ENCODE measurements around the gene ZNF462. TPM values are rescaled to one million over a fixed set of nuclear protein-coding genes. Genes with fewer than 3 reads are reported as not detected.
A peak's percentile ranks its signal among the peaks of the same experiment; 100 is the strongest.

Gene ZNF462
- polyA plus RNA-seq, 2 of the 4 experiments (the other 2 are of a cell fraction), result 2.4 to 3.9 TPM

- H3K4me1 ChIP-seq, result peaks cover 12% of the 10 kb centered on the region; the same call in 2 of the 3 replicates
- no peak overlapping the region for H3K4me3 ChIP-seq
- ChIA-PET POLR2A (no interaction called here), CTCF (no interaction called here)
- TF ChIP-seq RARB (CRISPR knock-in tag; IDR thresholded peaks at IDR 0.05) (no peak), EP300 (IDR thresholded peaks at IDR 0.05) (no peak), FOSL2 (IDR thresholded peaks at IDR 0.05) (no peak), FOSL2 (CRISPR knock-in tag; IDR thresholded peaks at IDR 0.05) (no peak), HDAC2 (IDR thresholded peaks at IDR 0.05) (no peak), KDM5A (IDR thresholded peaks at IDR 0.05) (no peak)
- TF ChIP-seq, protein P1, sequence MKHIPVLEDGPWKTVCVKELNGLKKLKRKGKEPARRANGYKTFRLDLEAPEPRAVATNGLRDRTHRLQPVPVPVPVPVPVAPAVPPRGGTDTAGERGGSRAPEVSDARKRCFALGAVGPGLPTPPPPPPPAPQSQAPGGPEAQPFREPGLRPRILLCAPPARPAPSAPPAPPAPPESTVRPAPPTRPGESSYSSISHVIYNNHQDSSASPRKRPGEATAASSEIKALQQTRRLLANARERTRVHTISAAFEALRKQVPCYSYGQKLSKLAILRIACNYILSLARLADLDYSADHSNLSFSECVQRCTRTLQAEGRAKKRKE (CRISPR knock-in tag; IDR thresholded peaks at IDR 0.05; ENCODE audit: low read depth), result no peak
- FAIRE-seq (no peak), ATAC-seq (no peak), DNase-seq (ENCODE audit: low read depth in 1 of 2, low spot score in 1 of 2) (no peak)
- H3K4me2 ChIP-seq, result no peak overlapping the region
- H3K9me3 ChIP-seq, result no peaks in the 10 kb centered on the region
- 89% methylated on average over 9 of the region's 9 CpGs for WGBS (ENCODE audit: missing lambda C conversion rate)
- no peak overlapping the region for H3K27ac ChIP-seq
Observed at GRCh38 chr9:106970219-106970975, 107.4 kb downstream of the ZNF462 start.

- no peak overlapping the region for H3K27ac ChIP-seq
- FAIRE-seq (no peak), DNase-seq (ENCODE audit: low read depth in 1 of 2, low spot score in 1 of 2) (no peak), ATAC-seq (no peak)
- H3K4me3 ChIP-seq, result no peak overlapping the region
- no peak overlapping the region for H3K4me2 ChIP-seq
- peaks cover 10% of the 10 kb centered on the region; the same call in 2 of the 3 replicates for H3K4me1 ChIP-seq
- ChIA-PET CTCF (no interaction called here), POLR2A (no interaction called here)
- no peaks in the 10 kb centered on the region for H3K9me3 ChIP-seq
- TF ChIP-seq BHLHE40 (IDR thresholded peaks at IDR 0.05; ENCODE audit: low read depth, low read length), result no peak
- peak; percentile 81 for TF ChIP-seq MAFK (IDR thresholded peaks at IDR 0.05; ENCODE audit: partially characterized antibody)
- WGBS (ENCODE audit: missing lambda C conversion rate), result 84% methylated on average over 5 of the region's 5 CpGs
Observed at GRCh38 chr9:106970976-106971457, 108.1 kb downstream of the ZNF462 start.

DNA sequence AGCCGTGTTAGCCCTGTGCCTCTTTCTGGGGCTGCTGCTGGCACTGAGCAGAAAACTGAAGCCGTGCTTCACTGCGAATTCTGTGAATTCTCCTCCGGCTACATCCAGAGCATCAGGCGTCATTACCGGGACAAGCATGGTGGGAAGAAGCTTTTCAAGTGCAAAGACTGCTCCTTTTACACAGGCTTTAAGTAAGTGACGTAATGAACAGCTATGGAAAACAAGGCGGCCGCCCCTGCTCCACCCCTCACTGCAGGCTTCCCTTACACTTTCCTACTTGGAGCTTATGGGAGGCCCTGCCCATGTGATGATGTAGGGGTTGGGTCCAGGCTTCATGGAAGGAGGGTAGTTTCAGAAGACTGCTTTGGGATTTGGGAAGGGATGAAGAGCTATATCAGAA, 109.1 kb downstream of the ZNF462 start:
- no peaks in the 10 kb centered on the region for H3K9me3 ChIP-seq
- ChIA-PET POLR2A (no interaction called here), CTCF (interaction anchor here (1.2 kb wide), 1 partner anchor 58 kb away, joined by 3 read pairs; no protein-coding TSS in a partner anchor)
- H3K4me2 ChIP-seq, result no peak overlapping the region
- FAIRE-seq (no peak), ATAC-seq (no peak), DNase-seq (ENCODE audit: low read depth in 1 of 2, low spot score in 1 of 2) (no peak)
- TF ChIP-seq ZSCAN20 (CRISPR knock-in tag; IDR thresholded peaks at IDR 0.05) (no peak), MAX (IDR thresholded peaks at IDR 0.05) (no peak), NR3C1 (IDR thresholded peaks at IDR 0.05) (no peak), USF2 (IDR thresholded peaks at IDR 0.05) (no peak), CHD4 (IDR thresholded peaks at IDR 0.05; ENCODE audit: borderline replicate concordance) (no peak), ZC3H11A (IDR thresholded peaks at IDR 0.05) (no peak), HES2 (IDR thresholded peaks at IDR 0.05) (no peak), ZNF302 (CRISPR knock-in tag; IDR thresholded peaks at IDR 0.05) (no peak), CTCF (IDR thresholded peaks at IDR 0.05) (no peak), HEYL (CRISPR knock-in tag; IDR thresholded peaks at IDR 0.05) (no peak), E2F6 (IDR thresholded peaks at IDR 0.05; ENCODE audit: borderline replicate concordance, low read depth) (no peak), EHMT2 (IDR thresholded peaks at IDR 0.05; ENCODE audit: low read depth) (no peak), HOXB13 (CRISPR knock-in tag; IDR thresholded peaks at IDR 0.05; ENCODE audit: low read depth) (no peak)
- TF ChIP-seq, protein P2, sequence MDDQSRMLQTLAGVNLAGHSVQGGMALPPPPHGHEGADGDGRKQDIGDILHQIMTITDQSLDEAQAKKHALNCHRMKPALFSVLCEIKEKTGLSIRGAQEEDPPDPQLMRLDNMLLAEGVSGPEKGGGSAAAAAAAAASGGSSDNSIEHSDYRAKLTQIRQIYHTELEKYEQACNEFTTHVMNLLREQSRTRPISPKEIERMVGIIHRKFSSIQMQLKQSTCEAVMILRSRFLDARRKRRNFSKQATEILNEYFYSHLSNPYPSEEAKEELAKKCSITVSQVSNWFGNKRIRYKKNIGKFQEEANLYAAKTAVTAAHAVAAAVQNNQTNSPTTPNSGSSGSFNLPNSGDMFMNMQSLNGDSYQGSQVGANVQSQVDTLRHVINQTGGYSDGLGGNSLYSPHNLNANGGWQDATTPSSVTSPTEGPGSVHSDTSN (IDR thresholded peaks at IDR 0.05), result no peak
- WGBS (ENCODE audit: missing lambda C conversion rate), result 93% methylated on average over 9 of the region's 9 CpGs
- no peaks in the 10 kb centered on the region for H3K4me1 ChIP-seq
- no peak overlapping the region for H3K4me3 ChIP-seq
- H3K27ac ChIP-seq, result no peak overlapping the region
